Testis (tissue), 3 donors: Measurements from ENCODE around the gene SERINC2. TPM values are rescaled to one million over a fixed set of nuclear protein-coding genes. Genes with fewer than 3 reads are reported as not detected.
"Not testable (repeated sequence)": the region's sequence is repeated elsewhere in the genome, so short reads cannot be mapped to it uniquely, and the experiment has no call there.

Experiments used
- DNase-seq: peaks from one replicate; pipeline ENCODE4 v3.0.0-alpha.2; 2019
- H3K27ac ChIP-seq, 2 donors: fragments of 200-600 bp; sonication (generic); one replicate each; pipeline ENCODE4 v1.5.1; 2019
- H3K27me3 ChIP-seq: fragments of 200-600 bp; sonication (generic); one replicate; pipeline ENCODE4 v1.5.1; 2019
- H3K36me3 ChIP-seq: fragments of 200-600 bp; sonication (generic); one replicate; pipeline ENCODE4 v1.5.1; 2017; ENCODE audit warnings: low read depth; ENCODE audit errors: missing control alignments
- H3K4me1 ChIP-seq: fragments of 200-600 bp; sonication (generic); one replicate; pipeline ENCODE4 v1.5.1; 2019
- H3K4me3 ChIP-seq, 2 donors: fragments of 200-600 bp; sonication (generic); one replicate each; pipeline ENCODE4 v1.5.1; 2017 to 2019
- H3K9me3 ChIP-seq: fragments of 200-600 bp; sonication (generic); one replicate; pipeline ENCODE4 v1.5.1; 2017
- CTCF ChIP-seq, 3 experiments: fragments of 450-650 bp in 2 of 3; fragments of 200-600 bp in 1 of 3; sonication (generic) in 1 of 3; IDR thresholded peaks; one replicate each; pipeline ENCODE4 v1.5.1; 2016 to 2019; ENCODE audit warnings: antibody characterized with exemption in 3 of 3, mild to moderate bottlenecking in 2 of 3, moderate library complexity in 1 of 3
- POLR2A ChIP-seq: fragments of 450-650 bp; IDR thresholded peaks from one replicate; pipeline ENCODE4 v1.6.1; 2017; ENCODE audit warnings: antibody characterized with exemption, mild to moderate bottlenecking, moderate library complexity
- WGBS, 2 donors: methylation state at CpG; one replicate each; pipeline ENCODE4 v1.1.5; 2018; 5-methylcytosine and 5-hydroxymethylcytosine counted together
- intact Hi-C: fragments of 100-400 bp; cut with DNase I; formaldehyde crosslinking; loops from one replicate; pipeline ENCODE4 v1.15.1; 2023; ENCODE audit warnings: low total_unique reads
- polyA plus RNA-seq: library from polyadenylated mRNA; stranded (reverse); fragments of 350-450 nt; fragmentation: Illumina TruSeq; extraction: RNeasy Lipid Tissue Mini Kit (QIAGEN cat#74804); gene quantifications from one replicate; pipeline ENCODE4 v1.2.3, GENCODE V29; 2014; ENCODE audit warnings: low read depth, low replicate concordance; ENCODE audit not compliant: insufficient read depth
- total RNA-seq, 2 donors: library from RNA; depleted of rRNA; stranded (reverse); fragments of >200 nt; gene quantifications; one replicate each; pipeline ENCODE4 v1.2.3, GENCODE V29; 2016

SERINC2 gene
- total and polyA plus RNA-seq, 3 donors from 2014 or later = 9.5 to 21.7 (median 10.8) TPM

- Histone ChIP-seq H3K36me3 (no peaks in the 10 kb centered on the region), H3K9me3 (no peaks in the 10 kb centered on the region), H3K4me1 (no peaks in the 10 kb centered on the region), H3K27ac (no peak overlapping the region), H3K4me3 (no peak overlapping the region), H3K27me3 (no peaks in the 10 kb centered on the region)
- 86 to 93% methylated on average over 5 of the region's 5 CpGs for WGBS, 2 donors
- DNase-seq = no peak
- intact Hi-C loops = no loop called here
- TF ChIP-seq CTCF (IDR thresholded peaks at IDR 0.05) (no peak), POLR2A (no peak)
Observed at GRCh38 chr1:31458287-31458896, 45.4 kb downstream of the SERINC2 start.

GRCh38 chr1:31460027-31460426 lies 47.0 kb downstream of the SERINC2 start:
- H3K36me3 ChIP-seq = no peaks in the 10 kb centered on the region
- H3K9me3 ChIP-seq = no peaks in the 10 kb centered on the region
- intact Hi-C loops = no loop called here
- no peaks in the 10 kb centered on the region for H3K27me3 ChIP-seq
- H3K27ac ChIP-seq = no peak overlapping the region
- H3K4me3 ChIP-seq = no peak overlapping the region
- no peaks in the 10 kb centered on the region for H3K4me1 ChIP-seq
- TF ChIP-seq POLR2A = no peak
- no peak for TF ChIP-seq CTCF (IDR thresholded peaks at IDR 0.05)
- no peak for DNase-seq
- WGBS, 2 donors = 57 to 61% methylated on average over 6 of the region's 6 CpGs

GRCh38 chr1:31467005-31467674 lies 54.1 kb downstream of the SERINC2 start:
- H3K4me1 ChIP-seq = no peaks in the 10 kb centered on the region
- no peaks in the 10 kb centered on the region for H3K36me3 ChIP-seq
- no peaks in the 10 kb centered on the region for H3K27me3 ChIP-seq
- TF ChIP-seq POLR2A = no peak
- TF ChIP-seq CTCF (IDR thresholded peaks at IDR 0.05) = no peak
- 81% methylated on average over 4 of the region's 4 CpGs for WGBS, 2 donors
- no peak for DNase-seq
- H3K27ac ChIP-seq = no peak overlapping the region
- H3K9me3 ChIP-seq = no peaks in the 10 kb centered on the region
- no peak overlapping the region for H3K4me3 ChIP-seq
- intact Hi-C loops = no loop called here

GRCh38 chr1:31470794-31471315 lies 57.8 kb downstream of the SERINC2 start:
- H3K9me3 ChIP-seq = no peaks in the 10 kb centered on the region
- no peak overlapping the region for H3K4me3 ChIP-seq
- H3K4me1 ChIP-seq = no peaks in the 10 kb centered on the region
- no peaks in the 10 kb centered on the region for H3K36me3 ChIP-seq
- intact Hi-C loops = no loop called here
- no peak overlapping the region for H3K27ac ChIP-seq
- no peak for DNase-seq
- H3K27me3 ChIP-seq = no peaks in the 10 kb centered on the region
- 89 to 92% methylated on average over 11 of the region's 11 CpGs for WGBS, 2 donors
- TF ChIP-seq POLR2A (no peak), CTCF (IDR thresholded peaks at IDR 0.05) (no peak)

GRCh38 chr1:31471452-31472313 lies 58.7 kb downstream of the SERINC2 start:
- H3K36me3 ChIP-seq, DNase-seq, H3K4me3 ChIP-seq, H3K4me1 ChIP-seq, H3K9me3 ChIP-seq, H3K27me3 ChIP-seq, H3K27ac ChIP-seq, intact Hi-C loops: not testable (repeated sequence)
- 78 to 84% methylated on average over 8 of the region's 8 CpGs for WGBS, 2 donors

- H3K36me3 ChIP-seq, DNase-seq, H3K27me3 ChIP-seq, H3K4me3 ChIP-seq, H3K9me3 ChIP-seq, intact Hi-C loops, H3K27ac ChIP-seq, H3K4me1 ChIP-seq: not testable (repeated sequence)
- WGBS, 2 donors = 88 to 91% methylated on average over 4 of the region's 4 CpGs
Observed at GRCh38 chr1:31472314-31472651, 59.3 kb downstream of the SERINC2 start.

GRCh38 chr1:31472673-31473072 lies 59.7 kb downstream of the SERINC2 start:
- intact Hi-C loops, DNase-seq, H3K27ac ChIP-seq, H3K9me3 ChIP-seq, H3K4me3 ChIP-seq, H3K4me1 ChIP-seq, H3K36me3 ChIP-seq, H3K27me3 ChIP-seq: not testable (repeated sequence)
- 83 to 97% methylated on average over 1 of the region's 1 CpG for WGBS, 2 donors
